Measurements from ENCODE around the gene PCF11.
A peak's percentile ranks its signal among the peaks of the same experiment; 100 is the strongest.
"Not testable (repeated sequence)": the region's sequence is repeated elsewhere in the genome, so short reads cannot be mapped to it uniquely, and the experiment has no call there.

Gene PCF11, protein sequence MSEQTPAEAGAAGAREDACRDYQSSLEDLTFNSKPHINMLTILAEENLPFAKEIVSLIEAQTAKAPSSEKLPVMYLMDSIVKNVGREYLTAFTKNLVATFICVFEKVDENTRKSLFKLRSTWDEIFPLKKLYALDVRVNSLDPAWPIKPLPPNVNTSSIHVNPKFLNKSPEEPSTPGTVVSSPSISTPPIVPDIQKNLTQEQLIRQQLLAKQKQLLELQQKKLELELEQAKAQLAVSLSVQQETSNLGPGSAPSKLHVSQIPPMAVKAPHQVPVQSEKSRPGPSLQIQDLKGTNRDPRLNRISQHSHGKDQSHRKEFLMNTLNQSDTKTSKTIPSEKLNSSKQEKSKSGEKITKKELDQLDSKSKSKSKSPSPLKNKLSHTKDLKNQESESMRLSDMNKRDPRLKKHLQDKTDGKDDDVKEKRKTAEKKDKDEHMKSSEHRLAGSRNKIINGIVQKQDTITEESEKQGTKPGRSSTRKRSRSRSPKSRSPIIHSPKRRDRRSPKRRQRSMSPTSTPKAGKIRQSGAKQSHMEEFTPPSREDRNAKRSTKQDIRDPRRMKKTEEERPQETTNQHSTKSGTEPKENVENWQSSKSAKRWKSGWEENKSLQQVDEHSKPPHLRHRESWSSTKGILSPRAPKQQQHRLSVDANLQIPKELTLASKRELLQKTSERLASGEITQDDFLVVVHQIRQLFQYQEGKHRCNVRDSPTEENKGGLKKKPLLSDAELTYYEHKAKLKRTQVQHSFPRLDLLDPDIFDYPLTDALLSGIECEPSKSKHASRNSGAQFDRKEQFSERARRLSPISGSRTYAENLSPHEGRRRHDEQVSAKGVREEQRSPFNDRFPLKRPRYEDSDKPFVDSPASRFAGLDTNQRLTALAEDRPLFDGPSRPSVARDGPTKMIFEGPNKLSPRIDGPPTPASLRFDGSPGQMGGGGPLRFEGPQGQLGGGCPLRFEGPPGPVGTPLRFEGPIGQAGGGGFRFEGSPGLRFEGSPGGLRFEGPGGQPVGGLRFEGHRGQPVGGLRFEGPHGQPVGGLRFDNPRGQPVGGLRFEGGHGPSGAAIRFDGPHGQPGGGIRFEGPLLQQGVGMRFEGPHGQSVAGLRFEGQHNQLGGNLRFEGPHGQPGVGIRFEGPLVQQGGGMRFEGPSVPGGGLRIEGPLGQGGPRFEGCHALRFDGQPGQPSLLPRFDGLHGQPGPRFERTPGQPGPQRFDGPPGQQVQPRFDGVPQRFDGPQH (N-terminal part only)

GRCh38 chr11:83156996-83157593 lies at the start of gene PCF11:
Gene PCF11 (plus strand): TSS chr11:83157131. CDS start chr11:83157440, 309 bp downstream.
- DNase-seq (ENCODE audit: low read depth in 4 of 4, low spot score in 1 of 4), result peak in 1 of 4 experiments; percentile 95

GRCh38 chr11:83112886-83113285 lies 44.0 kb upstream of the PCF11 start:
- no peak for DNase-seq (ENCODE audit: low read depth in 4 of 4, low spot score in 1 of 4)

- DNase-seq (ENCODE audit: low read depth in 4 of 4, low spot score in 1 of 4), result no peak
Measured at GRCh38 chr11:83115026-83115425, 41.9 kb upstream of the PCF11 start.

DNA sequence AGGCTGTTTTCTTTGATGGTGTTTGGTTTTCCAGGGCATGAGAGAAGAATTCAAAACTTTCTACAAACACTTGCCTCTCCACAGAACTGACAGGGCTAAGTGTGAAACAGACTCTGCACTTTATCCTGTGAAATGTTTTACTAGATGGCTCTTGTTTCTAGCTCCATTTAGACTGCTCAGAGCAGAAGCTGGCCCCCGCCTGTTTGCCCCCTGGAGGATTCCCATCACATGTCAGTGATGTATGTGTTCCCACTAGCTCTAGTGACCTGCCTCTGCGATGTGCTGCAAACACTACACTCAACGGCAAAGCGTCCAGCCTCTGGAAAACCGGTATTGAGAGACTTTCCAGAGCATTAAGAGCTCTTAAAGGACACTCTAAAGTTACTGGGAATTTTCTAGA lies 41.4 kb upstream of the PCF11 start:
- DNase-seq (ENCODE audit: low read depth in 4 of 4, low spot score in 1 of 4), result no peak

DNA sequence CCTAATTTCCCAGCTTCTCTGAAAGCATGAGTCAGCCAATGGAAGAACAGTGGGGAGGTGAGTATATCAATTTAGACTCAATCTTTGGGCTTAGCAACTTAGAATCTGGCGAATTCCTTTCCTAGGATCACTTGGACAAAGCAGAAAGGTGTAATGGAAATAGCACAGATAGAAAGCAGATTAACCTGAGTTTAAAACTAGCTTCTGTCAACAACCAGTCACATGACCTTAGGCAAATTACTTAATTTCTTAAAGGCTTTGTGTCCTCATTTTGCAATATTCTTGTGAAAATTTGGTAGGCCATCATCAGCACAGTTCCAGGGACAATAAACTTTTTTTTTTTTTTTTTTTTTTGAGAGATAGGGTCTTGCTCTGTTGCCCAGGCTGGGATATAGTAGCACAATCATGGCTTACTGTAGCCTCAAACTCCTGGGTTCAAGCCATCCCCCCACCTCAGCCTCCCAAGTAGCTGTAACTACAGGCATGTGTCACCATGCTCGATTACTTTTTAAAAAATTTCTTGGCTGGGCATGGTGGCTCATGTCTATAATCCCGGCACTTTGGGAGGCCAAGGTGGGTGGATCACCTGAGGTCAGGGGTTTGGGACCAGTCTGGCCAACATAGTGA lies 40.8 kb upstream of the PCF11 start:
- DNase-seq (ENCODE audit: low read depth in 4 of 4, low spot score in 1 of 4), result no peak

DNA sequence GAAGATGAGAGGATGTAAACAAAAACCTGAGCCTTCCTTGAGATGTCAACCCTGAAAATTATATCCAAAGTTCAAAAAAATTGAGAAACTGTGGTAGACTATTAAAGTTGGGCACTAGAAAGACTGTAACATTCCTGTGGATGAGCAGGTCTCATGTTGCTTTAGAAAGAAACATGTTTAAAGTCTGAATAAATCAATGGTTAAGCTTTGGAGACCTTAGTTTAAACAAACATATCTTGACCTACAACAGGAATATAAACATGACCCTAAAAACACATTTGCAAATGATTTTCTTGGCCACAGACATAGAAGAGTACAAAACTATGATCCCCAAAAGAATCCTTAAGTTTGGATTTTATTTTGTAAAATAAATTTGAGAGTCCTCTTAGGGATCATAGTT lies 38.1 kb upstream of the PCF11 start:
- no peak for DNase-seq (ENCODE audit: low read depth in 4 of 4, low spot score in 1 of 4)

DNA sequence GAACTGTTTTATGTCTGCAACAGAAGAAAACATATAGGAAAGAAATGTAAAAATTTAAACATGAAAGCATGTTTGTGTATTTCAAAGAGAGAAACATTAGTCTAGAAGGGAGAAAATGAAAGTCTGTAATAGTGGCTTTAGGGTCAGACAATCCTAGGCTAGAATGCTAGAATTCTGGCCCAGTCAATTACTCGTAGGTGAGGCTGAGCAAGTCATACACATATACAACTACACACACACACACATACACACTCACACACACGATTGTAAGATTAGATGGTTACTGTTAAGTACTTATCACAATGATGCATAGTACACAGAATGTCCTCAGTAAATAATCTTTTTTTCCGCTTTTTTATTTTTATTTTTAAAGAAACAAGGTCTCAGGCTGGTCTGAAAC lies 37.7 kb upstream of the PCF11 start:
- no peak for DNase-seq (ENCODE audit: low read depth in 4 of 4, low spot score in 1 of 4)

DNA sequence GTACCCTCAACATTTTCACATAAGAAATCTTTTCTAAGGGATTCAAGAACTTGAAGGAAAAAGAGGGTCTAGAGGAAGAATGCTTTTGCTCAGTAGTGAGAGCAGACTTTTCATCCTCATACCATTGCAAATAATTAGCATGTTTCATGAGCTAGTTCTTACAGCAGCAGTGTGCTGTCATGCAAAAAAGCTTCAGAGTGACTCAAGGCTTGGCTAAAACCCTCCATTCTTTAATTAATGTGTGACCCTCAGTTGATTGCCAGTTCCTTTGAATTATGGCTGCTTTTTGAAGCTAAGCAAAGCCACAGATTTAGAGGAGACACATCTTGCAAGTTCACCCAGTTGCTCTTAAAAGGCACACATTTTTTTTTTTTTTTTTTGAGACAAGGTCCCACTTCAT lies 36.6 kb upstream of the PCF11 start:
- no peak for DNase-seq (ENCODE audit: low read depth in 4 of 4, low spot score in 1 of 4)

DNA sequence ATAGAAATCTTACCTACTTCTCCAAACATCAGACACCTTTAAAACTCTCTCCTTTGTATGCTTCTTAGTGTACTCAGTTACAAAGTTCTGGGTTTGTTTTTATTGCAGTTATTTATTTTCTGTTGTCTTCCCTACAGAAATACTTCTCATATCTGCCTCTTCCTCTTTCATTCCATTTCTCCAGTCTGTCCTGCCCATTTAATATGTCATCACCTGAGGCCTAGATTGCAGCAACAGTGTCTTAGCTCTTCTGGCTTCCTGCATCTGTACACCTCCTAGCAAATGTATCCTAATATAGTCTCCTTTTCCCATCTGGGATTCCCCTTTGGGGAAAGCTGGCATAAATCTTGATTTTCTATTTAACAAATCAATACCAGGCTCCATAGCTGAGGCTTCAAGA lies 34.9 kb upstream of the PCF11 start:
- DNase-seq (ENCODE audit: low read depth in 4 of 4, low spot score in 1 of 4), result no peak

- DNase-seq (ENCODE audit: low read depth in 4 of 4, low spot score in 1 of 4), result no peak
Measured at GRCh38 chr11:83122766-83123165, 34.2 kb upstream of the PCF11 start.

GRCh38 chr11:83124636-83125424 lies 32.1 kb upstream of the PCF11 start:
- no peak for DNase-seq (ENCODE audit: low read depth in 4 of 4, low spot score in 1 of 4)

GRCh38 chr11:83125577-83125976 lies 31.4 kb upstream of the PCF11 start:
- no peak for DNase-seq (ENCODE audit: low read depth in 4 of 4, low spot score in 1 of 4)

DNA sequence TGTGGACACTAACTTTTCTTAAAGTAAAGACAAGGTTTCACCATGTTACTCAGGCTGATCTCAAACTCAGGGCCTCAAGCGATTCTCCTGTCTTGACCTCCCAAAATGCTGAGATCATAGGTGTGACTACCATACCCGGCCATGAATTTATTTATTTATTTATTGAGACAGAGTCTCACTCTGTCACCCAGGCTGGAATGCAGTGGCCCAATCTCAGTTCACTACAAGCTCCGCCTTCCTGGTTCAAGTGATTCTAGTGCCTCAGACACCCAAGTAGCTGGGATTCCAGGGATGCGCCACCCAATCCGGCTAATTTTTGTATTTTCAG lies 29.7 kb upstream of the PCF11 start:
- no peak for DNase-seq (ENCODE audit: low read depth in 4 of 4, low spot score in 1 of 4)

- DNase-seq (ENCODE audit: low read depth in 4 of 4, low spot score in 1 of 4), result no peak
Measured at GRCh38 chr11:83132191-83132590, 24.7 kb upstream of the PCF11 start.

DNA sequence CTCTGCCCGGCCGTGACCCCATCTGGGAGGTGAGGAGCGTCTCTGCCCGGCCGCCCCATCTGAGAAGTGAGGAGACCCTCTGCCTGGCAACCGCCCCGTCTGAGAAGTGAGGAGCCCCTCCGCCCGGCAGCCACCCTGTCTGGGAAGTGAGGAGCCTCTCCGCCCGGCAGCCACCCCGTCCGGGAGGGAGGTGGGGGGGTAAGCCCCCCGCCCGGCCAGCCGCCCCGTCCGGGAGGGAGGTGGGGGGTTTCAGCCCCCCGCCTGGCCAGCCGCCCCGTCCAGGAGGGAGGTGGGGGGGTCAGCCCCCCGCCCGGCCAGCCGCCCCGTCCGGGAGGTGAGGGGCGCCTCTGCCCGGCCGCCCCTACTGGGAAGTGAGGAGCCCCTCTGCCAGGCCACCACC lies 23.7 kb upstream of the PCF11 start:
- DNase-seq (ENCODE audit: low read depth in 4 of 4, low spot score in 1 of 4), result not testable (repeated sequence)

DNA sequence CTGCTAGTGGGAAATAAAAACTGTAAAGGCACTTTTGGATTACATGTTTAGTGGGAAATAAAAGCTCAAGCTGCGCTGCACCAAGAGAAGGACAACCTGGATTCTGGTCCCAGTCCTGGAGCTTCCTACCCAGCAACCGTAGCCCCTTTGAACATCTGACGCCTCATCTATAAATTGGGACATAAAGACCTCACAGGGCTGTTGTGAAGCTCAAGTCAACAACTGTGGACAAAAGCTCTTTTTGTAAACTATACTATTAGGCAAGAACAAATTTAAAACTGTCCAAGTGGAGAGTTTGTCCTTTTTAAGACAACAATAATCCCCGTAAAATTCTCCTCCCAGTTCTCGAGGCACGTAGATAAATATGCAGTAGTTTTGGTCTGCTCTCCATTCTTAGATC lies 17.6 kb upstream of the PCF11 start:
- DNase-seq (ENCODE audit: low read depth in 4 of 4, low spot score in 1 of 4), result no peak

DNA sequence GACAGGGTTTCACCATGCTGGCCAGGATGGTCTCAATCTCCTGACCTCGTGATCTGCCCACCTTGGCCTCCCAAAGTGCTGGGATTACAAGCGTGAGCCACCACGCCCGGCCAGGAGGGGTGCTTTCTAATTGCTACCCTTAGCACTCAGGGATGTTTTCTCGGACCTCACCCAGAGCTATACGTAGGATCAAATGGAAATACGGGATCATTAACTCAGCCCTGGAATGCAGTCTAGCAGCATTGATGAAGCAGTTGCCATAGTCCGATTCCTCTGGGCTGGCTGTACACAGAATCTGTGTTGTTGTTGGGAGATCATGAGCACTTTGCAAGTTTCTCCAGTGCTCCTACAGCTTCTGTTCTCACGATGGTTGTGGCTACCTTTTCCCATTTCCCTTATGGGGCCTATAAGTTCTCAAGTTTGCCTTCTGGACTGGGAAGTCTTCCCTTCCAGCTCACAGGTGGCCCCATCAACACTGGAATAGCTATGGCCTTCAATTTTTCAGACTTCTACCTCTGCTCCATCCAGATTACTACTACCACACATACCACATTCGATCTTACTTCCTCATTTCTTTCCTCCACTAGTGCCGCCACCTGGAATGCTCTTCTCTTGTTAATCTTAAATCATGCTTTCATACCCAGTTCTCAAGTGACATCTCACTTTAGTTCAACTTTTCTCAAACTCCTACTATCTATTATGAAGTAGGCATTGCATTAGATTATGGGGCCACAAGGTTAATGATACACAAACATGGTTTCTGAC lies 16.1 kb upstream of the PCF11 start:
- no peak for DNase-seq (ENCODE audit: low read depth in 4 of 4, low spot score in 1 of 4)

DNA sequence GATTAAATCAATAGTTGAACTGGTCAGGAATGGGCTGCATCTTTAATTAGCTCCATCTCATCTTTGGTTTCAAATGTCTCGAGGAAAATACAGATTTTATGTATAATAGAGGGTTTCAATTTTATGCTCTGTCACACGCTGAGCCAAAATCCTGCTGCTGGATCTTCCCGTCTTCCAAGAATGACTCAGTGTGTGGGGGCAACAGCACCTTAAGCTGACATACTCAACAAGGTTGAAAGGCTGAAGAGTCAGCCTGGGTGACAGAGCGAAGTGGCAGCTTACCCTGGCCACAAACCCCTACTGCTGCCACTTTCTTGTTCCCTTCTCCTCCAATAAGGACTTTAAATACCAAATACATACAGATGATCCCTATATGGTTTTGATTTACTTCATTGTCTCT lies 9.0 kb upstream of the PCF11 start:
- no peak for DNase-seq (ENCODE audit: low read depth in 4 of 4, low spot score in 1 of 4)

DNA sequence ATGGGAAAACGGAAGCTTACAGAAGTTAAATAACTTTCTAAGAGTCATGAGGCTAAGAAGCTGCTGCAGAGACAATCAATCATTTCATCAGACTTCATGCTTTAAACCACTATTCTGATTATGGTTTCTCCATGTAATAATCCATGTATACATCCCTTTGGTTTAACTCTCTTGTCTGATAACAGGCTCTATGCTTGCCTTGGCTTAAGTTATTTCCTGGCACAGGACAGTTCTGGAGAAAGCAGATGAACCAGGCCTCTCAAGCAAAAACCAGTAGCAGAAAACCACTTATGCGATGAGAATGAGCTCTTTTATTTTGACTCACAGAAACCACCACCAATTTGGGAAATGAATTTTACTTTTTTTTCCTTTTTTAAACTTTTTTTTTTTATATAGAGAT lies 6.5 kb upstream of the PCF11 start:
- no peak for DNase-seq (ENCODE audit: low read depth in 4 of 4, low spot score in 1 of 4)

All from stimulated activated CD4-positive, alpha-beta T cell treated with anti-CD3 and anti-CD28 coated beads, Interleukin-1b, Interleukin-23, amount 100 ng/mL, for 24 hours (primary cell).